ENCODE data around the gene PERP. TPM values are rescaled to one million over a fixed set of nuclear protein-coding genes. Genes with fewer than 3 reads are reported as not detected.

The PERP gene
- polyA plus RNA-seq, 1 donor from 2014 or later, result 0.79 TPM

DNA sequence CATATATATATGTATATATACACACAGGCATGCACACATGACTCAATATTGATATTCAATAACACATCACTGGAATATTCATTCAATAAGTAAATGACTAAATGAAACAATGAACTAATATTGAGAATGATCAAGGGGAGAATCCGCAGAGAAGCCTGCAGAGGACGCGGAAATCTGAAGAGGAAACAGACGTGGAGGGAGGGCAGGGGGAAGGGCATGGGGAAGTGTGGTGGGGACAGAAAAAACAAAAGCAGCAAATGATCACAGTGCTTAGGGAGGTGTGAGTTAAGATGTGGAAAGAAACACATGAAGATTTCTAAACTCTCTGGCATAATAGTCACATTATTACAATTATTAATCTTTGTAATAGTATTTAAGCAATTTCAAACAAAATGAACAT lies 14.5 kb downstream of the PERP start:
- Histone ChIP-seq H3K4me3 (ENCODE audit: low read length) (no peak overlapping the region), H3K9ac (ENCODE audit: low read length) (no peak overlapping the region), H3K79me2 (replicated peaks; ENCODE audit: insufficient read depth, low read length) (no peaks in the 10 kb centered on the region), H2AFZ (ENCODE audit: low read depth, low read length) (no peak overlapping the region), H4K20me1 (ENCODE audit: insufficient read depth) (no peaks in the 10 kb centered on the region), H3K27ac (ENCODE audit: low read length) (no peak overlapping the region), H3F3A (ENCODE audit: insufficient read depth, low read length, poor library complexity, severe bottlenecking) (no peaks in the 10 kb centered on the region), H3K36me3 (ENCODE audit: insufficient read depth, low read length) (no peaks in the 10 kb centered on the region), H3K9me3 (ENCODE audit: low read length) (no peaks in the 10 kb centered on the region), H3K9me2 (ENCODE audit: insufficient read depth, low read length) (no peaks in the 10 kb centered on the region), H3K4me2 (ENCODE audit: low read length) (no peak overlapping the region), H3K27me3 (ENCODE audit: insufficient read depth, low read depth, low read length) (no peaks in the 10 kb centered on the region)
- TF ChIP-seq TAF1 (IDR thresholded peaks at IDR 0.05; ENCODE audit: low read depth) (no peak), SMC3 (conservative IDR thresholded peaks at IDR 0.05; ENCODE audit: poor library complexity) (no peak), RAD21 (conservative IDR thresholded peaks at IDR 0.05) (no peak), MXI1 (conservative IDR thresholded peaks at IDR 0.05; ENCODE audit: poor library complexity, severe bottlenecking) (no peak), CTCF (IDR thresholded peaks at IDR 0.05; ENCODE audit: poor library complexity, severe bottlenecking) (no peak), POLR2AphosphoS5 (IDR thresholded peaks at IDR 0.05) (no peak), EZH2 (IDR thresholded peaks at IDR 0.05; ENCODE audit: borderline replicate concordance, insufficient read depth, low read length, poor library complexity, severe bottlenecking) (no peak), EP300 (conservative IDR thresholded peaks at IDR 0.05; ENCODE audit: poor library complexity, severe bottlenecking) (no peak)
- TF ChIP-seq, protein P1, sequence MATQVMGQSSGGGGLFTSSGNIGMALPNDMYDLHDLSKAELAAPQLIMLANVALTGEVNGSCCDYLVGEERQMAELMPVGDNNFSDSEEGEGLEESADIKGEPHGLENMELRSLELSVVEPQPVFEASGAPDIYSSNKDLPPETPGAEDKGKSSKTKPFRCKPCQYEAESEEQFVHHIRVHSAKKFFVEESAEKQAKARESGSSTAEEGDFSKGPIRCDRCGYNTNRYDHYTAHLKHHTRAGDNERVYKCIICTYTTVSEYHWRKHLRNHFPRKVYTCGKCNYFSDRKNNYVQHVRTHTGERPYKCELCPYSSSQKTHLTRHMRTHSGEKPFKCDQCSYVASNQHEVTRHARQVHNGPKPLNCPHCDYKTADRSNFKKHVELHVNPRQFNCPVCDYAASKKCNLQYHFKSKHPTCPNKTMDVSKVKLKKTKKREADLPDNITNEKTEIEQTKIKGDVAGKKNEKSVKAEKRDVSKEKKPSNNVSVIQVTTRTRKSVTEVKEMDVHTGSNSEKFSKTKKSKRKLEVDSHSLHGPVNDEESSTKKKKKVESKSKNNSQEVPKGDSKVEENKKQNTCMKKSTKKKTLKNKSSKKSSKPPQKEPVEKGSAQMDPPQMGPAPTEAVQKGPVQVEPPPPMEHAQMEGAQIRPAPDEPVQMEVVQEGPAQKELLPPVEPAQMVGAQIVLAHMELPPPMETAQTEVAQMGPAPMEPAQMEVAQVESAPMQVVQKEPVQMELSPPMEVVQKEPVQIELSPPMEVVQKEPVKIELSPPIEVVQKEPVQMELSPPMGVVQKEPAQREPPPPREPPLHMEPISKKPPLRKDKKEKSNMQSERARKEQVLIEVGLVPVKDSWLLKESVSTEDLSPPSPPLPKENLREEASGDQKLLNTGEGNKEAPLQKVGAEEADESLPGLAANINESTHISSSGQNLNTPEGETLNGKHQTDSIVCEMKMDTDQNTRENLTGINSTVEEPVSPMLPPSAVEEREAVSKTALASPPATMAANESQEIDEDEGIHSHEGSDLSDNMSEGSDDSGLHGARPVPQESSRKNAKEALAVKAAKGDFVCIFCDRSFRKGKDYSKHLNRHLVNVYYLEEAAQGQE (IDR thresholded peaks at IDR 0.05; ENCODE audit: borderline replicate concordance), result no peak

- no peaks in the 10 kb centered on the region for H3F3A ChIP-seq (ENCODE audit: insufficient read depth, low read length, poor library complexity, severe bottlenecking)
- H3K36me3 ChIP-seq (ENCODE audit: insufficient read depth, low read length), result no peaks in the 10 kb centered on the region
- no peak overlapping the region for H3K4me2 ChIP-seq (ENCODE audit: low read length)
- H3K27me3 ChIP-seq (ENCODE audit: insufficient read depth, low read depth, low read length), result no peaks in the 10 kb centered on the region
- no peak overlapping the region for H3K4me3 ChIP-seq (ENCODE audit: low read length)
- H3K9me3 ChIP-seq (ENCODE audit: low read length), result no peaks in the 10 kb centered on the region
- no peak overlapping the region for H3K27ac ChIP-seq (ENCODE audit: low read length)
- H3K9me2 ChIP-seq (ENCODE audit: insufficient read depth, low read length), result no peaks in the 10 kb centered on the region
- no peaks in the 10 kb centered on the region for H3K79me2 ChIP-seq (replicated peaks; ENCODE audit: insufficient read depth, low read length)
- TF ChIP-seq EP300 (conservative IDR thresholded peaks at IDR 0.05; ENCODE audit: poor library complexity, severe bottlenecking) (no peak), EZH2 (IDR thresholded peaks at IDR 0.05; ENCODE audit: borderline replicate concordance, insufficient read depth, low read length, poor library complexity, severe bottlenecking) (no peak), POLR2AphosphoS5 (IDR thresholded peaks at IDR 0.05) (no peak), MXI1 (conservative IDR thresholded peaks at IDR 0.05; ENCODE audit: poor library complexity, severe bottlenecking) (no peak), CTCF (IDR thresholded peaks at IDR 0.05; ENCODE audit: poor library complexity, severe bottlenecking) (no peak), TAF1 (IDR thresholded peaks at IDR 0.05; ENCODE audit: low read depth) (no peak), RAD21 (conservative IDR thresholded peaks at IDR 0.05) (no peak), SMC3 (conservative IDR thresholded peaks at IDR 0.05; ENCODE audit: poor library complexity) (no peak)
- TF ChIP-seq, protein P1 (IDR thresholded peaks at IDR 0.05; ENCODE audit: borderline replicate concordance), result no peak
- no peak overlapping the region for H2AFZ ChIP-seq (ENCODE audit: low read depth, low read length)
- H3K9ac ChIP-seq (ENCODE audit: low read length), result no peak overlapping the region
- H4K20me1 ChIP-seq (ENCODE audit: insufficient read depth), result no peaks in the 10 kb centered on the region
Measured at GRCh38 chr6:138089325-138089724, 17.9 kb downstream of the PERP start.

All from neural cell (in vitro differentiated cells).